Pancreas (tissue), 10 donors: ENCODE data around the gene SOCS3. TPM values are rescaled to one million over a fixed set of nuclear protein-coding genes. Genes with fewer than 3 reads are reported as not detected.
A peak's percentile ranks its signal among the peaks of the same experiment; 100 is the strongest.

Experiments used
- ATAC-seq, 4 donors: fragments of 200-7000 bp; cut with Tn5 transposase; one replicate each; pipeline versions ENCODE4 v1.8.0 to v1.9.1; 2020; ENCODE audit warnings: mild to moderate bottlenecking in 4 of 4, moderate library complexity in 4 of 4
- DNase-seq, 6 donors: peaks; one replicate each; pipeline ENCODE4 v3.0.0-alpha.2; 2020
- FAIRE-seq: peaks from 2 replicates; lab custom pipeline; 2012; peaks lifted over from hg19 to GRCh38; lab: Jason Lieb, UNC
- H3K27ac ChIP-seq, 4 donors: fragments of 200-600 bp; sonication (generic); 1 replicate in 3 of 4; 2 replicates in 1 of 4; pipeline versions ENCODE4 v1.5.0 to v1.8.0; 2020
- H3K27me3 ChIP-seq, 4 donors: fragments of 200-600 bp; one replicate each; pipeline ENCODE4 v1.8.0; 2021
- H3K36me3 ChIP-seq, 3 donors: fragments of 200-600 bp; sonication (generic) in 1 of 3; one replicate each; pipeline versions ENCODE4 v1.5.0 to v1.8.0; 2020 to 2021
- H3K4me1 ChIP-seq, 3 donors: fragments of 200-600 bp; one replicate each; pipeline ENCODE4 v1.8.0; 2021
- H3K4me3 ChIP-seq, 4 donors: fragments of 200-600 bp; sonication (generic) in 2 of 4; one replicate each; pipeline versions ENCODE4 v1.5.0 to v1.8.0; 2020 to 2021
- H3K9me3 ChIP-seq, 4 donors: fragments of 200-600 bp; one replicate each; pipeline ENCODE4 v1.8.0; 2021
- WGBS, 2 donors: extraction: QIAGEN DNeasy Blood & Tissue Kit; methylation state at CpG; one replicate each; pipeline ENCODE4 v1.1.7; 2013; 5-methylcytosine and 5-hydroxymethylcytosine counted together
- intact Hi-C, 3 donors: fragments of 100-400 bp; cut with DNase I; formaldehyde crosslinking; loops; one replicate each; pipeline versions ENCODE4 v1.11.1 to v1.14.2; 2022
- polyA plus RNA-seq, 2 donors: library from polyadenylated mRNA; stranded (reverse); fragments of 200-250 nt; gene quantifications; one replicate each; pipeline ENCODE4 v1.2.3, GENCODE V29; 2013
- total RNA-seq, 6 donors: library from RNA; stranded (reverse); fragmentation: NEBNext Ultra II Directional in 4 of 6; extraction: Animal tissue kit (Norgen Biotek cat#: 25700) in 4 of 6; gene quantifications; one replicate each; pipeline versions ENCODE4 v1.2.1 to v1.2.4, GENCODE V29; 2021 to 2023
- TF ChIP-seq, protein P1 (sequence below), 4 donors: fragments of 200-600 bp; sonication (generic) in 3 of 4; IDR thresholded peaks; one replicate each; pipeline versions ENCODE4 v1.5.0 to v1.8.0; 2021; ENCODE audit warnings: antibody characterized with exemption in 4 of 4
- donor health status: healthy with polysubstance abuse.
- donor health status: DM: no; HTN: no; CAD: no; lungs with moderate emphysema.
- donor health status: DM: no; HTN: no; CAD: no.
- donor health status: control.
- donor health status: control.
- donor health status: Bipolar disorder and iron deficiency.
- donor health status: DM: yes; HTN: yes; CAD: no.
- donor health status: DM: no; HTN: no; CAD: no.
- donor health status: DM: no; HTN: no; CAD: no.
- donor health status: DM: yes; HTN: yes; CAD: no.

The SOCS3 gene
- total and polyA plus RNA-seq, 8 donors = 5.7 to 53.3 (median 22.8) TPM

- Histone ChIP-seq H3K36me3 (no peaks in the 10 kb centered on the region), H3K4me3 (no peak overlapping the region), H3K9me3 (no peaks in the 10 kb centered on the region), H3K27ac (peak overlapping the region in 1 of 4 donors; percentile 34), H3K4me1 (peaks cover 6 to 33% (median 16%) of the 10 kb centered on the region in 3 donors), H3K27me3 (no peaks in the 10 kb centered on the region)
- no peak for DNase-seq
- WGBS, 2 donors = 82 to 84% methylated on average over 5 of the region's 5 CpGs
- no peak for FAIRE-seq
- TF ChIP-seq, protein P1, sequence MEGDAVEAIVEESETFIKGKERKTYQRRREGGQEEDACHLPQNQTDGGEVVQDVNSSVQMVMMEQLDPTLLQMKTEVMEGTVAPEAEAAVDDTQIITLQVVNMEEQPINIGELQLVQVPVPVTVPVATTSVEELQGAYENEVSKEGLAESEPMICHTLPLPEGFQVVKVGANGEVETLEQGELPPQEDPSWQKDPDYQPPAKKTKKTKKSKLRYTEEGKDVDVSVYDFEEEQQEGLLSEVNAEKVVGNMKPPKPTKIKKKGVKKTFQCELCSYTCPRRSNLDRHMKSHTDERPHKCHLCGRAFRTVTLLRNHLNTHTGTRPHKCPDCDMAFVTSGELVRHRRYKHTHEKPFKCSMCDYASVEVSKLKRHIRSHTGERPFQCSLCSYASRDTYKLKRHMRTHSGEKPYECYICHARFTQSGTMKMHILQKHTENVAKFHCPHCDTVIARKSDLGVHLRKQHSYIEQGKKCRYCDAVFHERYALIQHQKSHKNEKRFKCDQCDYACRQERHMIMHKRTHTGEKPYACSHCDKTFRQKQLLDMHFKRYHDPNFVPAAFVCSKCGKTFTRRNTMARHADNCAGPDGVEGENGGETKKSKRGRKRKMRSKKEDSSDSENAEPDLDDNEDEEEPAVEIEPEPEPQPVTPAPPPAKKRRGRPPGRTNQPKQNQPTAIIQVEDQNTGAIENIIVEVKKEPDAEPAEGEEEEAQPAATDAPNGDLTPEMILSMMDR (IDR thresholded peaks at IDR 0.05) = no peak
- ATAC-seq = no peak
- intact Hi-C loops = no loop called here
Measured at GRCh38 chr17:78380370-78380769, 20.5 kb upstream of the SOCS3 start.

- peak in 1 of 4 donors; percentile 6 for ATAC-seq
- no peak for DNase-seq
- Histone ChIP-seq H3K9me3 (no peaks in the 10 kb centered on the region), H3K27me3 (no peaks in the 10 kb centered on the region), H3K4me1 (peaks cover 6 to 29% (median 16%) of the 10 kb centered on the region in 3 donors), H3K36me3 (no peaks in the 10 kb centered on the region), H3K4me3 (peak overlapping the region; percentile 79 to 100 (median 85)), H3K27ac (peak overlapping the region; percentile 54 to 81 (median 75))
- intact Hi-C loops = no loop called here
- 2 to 3% methylated on average over 7 of the region's 7 CpGs for WGBS, 2 donors
- TF ChIP-seq, protein P1 (IDR thresholded peaks at IDR 0.05) = no peak
- no peak for FAIRE-seq
Measured at GRCh38 chr17:78379131-78379491, 19.2 kb upstream of the SOCS3 start.

GRCh38 chr17:78378225-78379130, 18.6 kb upstream of the SOCS3 start, which contains the start of gene PGS1:
Gene PGS1, plus strand, starts transcription at chr17:78378649. Its CDS starts 17 bp downstream, at chr17:78378666.
- H3K9me3 ChIP-seq = no peaks in the 10 kb centered on the region
- 1 to 2% methylated on average over 76 to 89 of the region's 89 CpGs for WGBS, 2 donors
- peak within 1 kb of the TSS; percentile 79 to 100 (median 85) for H3K4me3 ChIP-seq
- no peaks in the 10 kb centered on the region for H3K27me3 ChIP-seq
- peak; percentile 87 to 97 (median 92) for ATAC-seq
- intact Hi-C loops = no loop called here
- peaks cover 6 to 26% (median 16%) of the 10 kb centered on the region in 3 donors for H3K4me1 ChIP-seq
- no peak for FAIRE-seq
- peak; percentile 68 to 92 (median 76) for DNase-seq
- peak within 1 kb of the TSS; percentile 54 to 81 (median 75) for H3K27ac ChIP-seq
- H3K36me3 ChIP-seq = no peaks in the 10 kb centered on the region
- TF ChIP-seq, protein P1 (IDR thresholded peaks at IDR 0.05) = no peak

- peaks cover 6 to 26% (median 16%) of the 10 kb centered on the region in 3 donors for H3K4me1 ChIP-seq
- TF ChIP-seq, protein P1 (IDR thresholded peaks at IDR 0.05) = no peak
- H3K36me3 ChIP-seq = no peaks in the 10 kb centered on the region
- intact Hi-C loops = no loop called here
- no peaks in the 10 kb centered on the region for H3K9me3 ChIP-seq
- peak overlapping the region; percentile 79 to 100 (median 85) for H3K4me3 ChIP-seq
- WGBS, 2 donors = 34 to 38% methylated on average over 14 of the region's 14 CpGs
- peak in 3 of 4 donors; percentile 3 to 9 (median 3) for ATAC-seq
- no peak for FAIRE-seq
- H3K27ac ChIP-seq = peak overlapping the region; percentile 54 to 81 (median 75)
- no peaks in the 10 kb centered on the region for H3K27me3 ChIP-seq
- no peak for DNase-seq
Measured at GRCh38 chr17:78377858-78378224, 18.0 kb upstream of the SOCS3 start.
